Activated CD8-positive, alpha-beta T cell treated with anti-CD3 and anti-CD28 coated beads for 36 hours (primary cell): ENCODE measurements around the gene HOXB7. TPM values are rescaled to one million over a fixed set of nuclear protein-coding genes. Genes with fewer than 3 reads are reported as not detected.

Source experiments
- ATAC-seq: fragments of 200-7000 bp; cut with Tn5 transposase; one replicate; pipeline ENCODE4 v1.10.0; 2021; ENCODE audit warnings: mild to moderate bottlenecking, moderate library complexity
- CTCF ChIA-PET: fragments of 350-600 bp; sonication (Branson Sonifier 250); formaldehyde crosslinking; loops from one replicate; lab custom pipeline; 2021; ENCODE audit warnings: antibody characterized with exemption; lab: Charles Lee
- POLR2A ChIA-PET: fragments of 350-600 bp; sonication (Branson Sonifier 250); formaldehyde crosslinking; loops from one replicate; lab custom pipeline; 2021; ENCODE audit warnings: antibody characterized with exemption; lab: Charles Lee
- DNase-seq: peaks from one replicate; pipeline ENCODE4 v3.0.0-alpha.2; 2020
- H3K27ac Mint-ChIP-seq: one replicate; pipeline ENCODE4 v1.8.0; 2021; ENCODE audit warnings: mild to moderate bottlenecking, mixed read lengths
- H3K27me3 Mint-ChIP-seq: one replicate; pipeline ENCODE4 v1.8.0; 2021; ENCODE audit warnings: mixed read lengths
- H3K36me3 Mint-ChIP-seq: one replicate; pipeline ENCODE4 v1.8.0; 2021; ENCODE audit warnings: low read depth, mixed read lengths
- H3K4me1 Mint-ChIP-seq: one replicate; pipeline ENCODE4 v1.8.0; 2021; ENCODE audit warnings: low read depth, mixed read lengths
- H3K4me3 Mint-ChIP-seq: one replicate; pipeline ENCODE4 v1.8.0; 2021; ENCODE audit warnings: mild to moderate bottlenecking, moderate library complexity, mixed read lengths
- H3K9me3 Mint-ChIP-seq: one replicate; pipeline ENCODE4 v1.8.0; 2021; ENCODE audit warnings: mixed read lengths
- intact Hi-C: fragments of 100-400 bp; cut with micrococcal nuclease; formaldehyde crosslinking; loops from one replicate; pipeline ENCODE4 v1.10.0; 2022
- total RNA-seq, 2 experiments: library from RNA; stranded (reverse); gene quantifications; one replicate each; pipeline ENCODE4 v1.2.3, GENCODE V29; 2021
- TF ChIP-seq, protein P1 (sequence below): fragments of 200-600 bp; IDR thresholded peaks from one replicate; pipeline ENCODE4 v1.8.0; 2022; ENCODE audit warnings: antibody characterized with exemption, mild to moderate bottlenecking

The HOXB7 gene
- total RNA-seq, 2 experiments from 2014 or later: 0.50 to 1.0 TPM

DNA sequence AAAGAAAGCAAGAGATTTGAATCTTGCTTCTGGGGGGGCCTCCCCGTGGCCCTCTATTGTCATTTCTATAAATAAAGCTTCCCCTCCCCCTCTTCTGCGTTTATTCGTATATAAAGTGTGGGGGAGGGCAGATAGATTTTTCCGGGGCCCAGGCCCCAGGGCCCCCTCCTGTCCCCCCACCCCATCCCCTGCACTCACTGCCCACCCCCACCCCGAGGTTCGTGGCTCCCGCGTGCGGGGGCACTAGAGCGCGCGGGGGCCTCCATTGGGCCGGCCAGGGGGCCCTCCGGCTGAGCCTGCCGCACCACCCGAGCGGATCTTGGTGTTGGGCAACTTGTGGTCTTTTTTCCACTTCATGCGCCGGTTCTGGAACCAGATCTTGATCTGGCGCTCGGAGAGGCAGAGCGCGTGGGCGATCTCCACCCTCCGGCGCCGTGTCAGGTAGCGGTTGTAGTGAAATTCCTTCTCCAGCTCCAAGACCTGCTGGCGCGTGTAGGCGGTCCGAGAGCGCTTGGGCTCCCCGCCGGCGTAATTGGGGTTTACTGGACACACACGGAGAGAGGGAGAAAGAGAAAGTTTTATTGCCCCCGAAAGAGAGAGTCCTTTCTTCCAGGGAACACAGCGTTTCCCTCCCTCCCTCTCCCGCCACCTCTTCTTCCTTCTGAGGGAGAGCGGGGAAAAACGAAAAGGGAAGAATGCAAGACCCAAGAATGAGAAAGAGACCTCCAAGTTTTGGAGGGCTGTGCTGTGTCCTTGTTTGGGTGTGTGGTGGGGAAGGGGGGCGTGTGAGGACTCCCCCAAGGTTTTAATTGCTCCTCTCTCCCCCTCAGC, 34.1 kb downstream of the HOXB7 start:
- H3K27ac Mint-ChIP-seq: no peak overlapping the region
- ChIA-PET POLR2A (interaction anchor here (0.7 to 1.9 kb wide), 4 partner anchors 11 to 54 kb away, joined by 3 to 5 read pairs (median 3); no protein-coding TSS in a partner anchor), CTCF (interaction anchor here (1.0 kb wide), 1 partner anchor 225 kb away, joined by 3 read pairs; no protein-coding TSS in a partner anchor)

DNA sequence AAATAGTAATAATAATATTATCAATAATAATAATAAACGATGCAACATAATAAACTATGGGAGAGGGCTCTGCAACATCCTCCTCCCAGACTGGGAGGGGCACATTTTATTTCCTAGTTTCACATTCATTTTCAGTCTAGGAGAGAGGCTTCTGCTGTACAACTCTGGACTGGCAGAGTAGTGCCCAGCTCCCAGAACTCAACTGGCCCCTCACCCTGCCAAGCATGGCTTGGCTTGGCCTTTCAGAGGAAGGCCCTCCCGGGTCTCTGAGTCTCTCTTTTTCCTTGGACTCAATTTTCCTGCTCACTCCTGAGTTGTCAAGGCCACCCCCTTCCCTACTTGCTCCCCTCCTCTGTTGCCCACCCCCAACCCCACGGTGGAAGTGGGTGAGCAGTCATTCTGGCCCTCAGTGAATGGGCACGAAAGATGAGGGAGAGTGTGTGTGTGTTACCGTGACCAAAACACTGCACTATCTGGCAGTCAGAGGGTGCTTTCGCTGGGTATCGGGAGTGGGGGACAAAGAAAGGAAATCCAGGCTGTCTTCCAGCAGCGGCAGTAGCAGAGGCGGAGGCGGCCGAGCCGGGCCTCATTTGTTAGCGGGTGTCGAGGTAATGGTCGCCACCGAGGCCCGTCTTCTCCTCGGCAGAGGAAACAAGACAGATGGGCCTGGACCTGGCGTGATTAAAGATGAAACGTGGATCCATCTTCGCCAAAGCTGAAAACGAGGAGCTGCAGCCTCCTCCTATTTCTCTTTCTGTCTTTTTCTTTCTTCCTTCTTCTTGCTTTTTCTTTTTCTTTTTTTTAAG, 34.9 kb downstream of the HOXB7 start:
- no peak overlapping the region for H3K27ac Mint-ChIP-seq
- ATAC-seq (no peak), DNase-seq (no peak)
- intact Hi-C loops: no loop called here
- ChIA-PET POLR2A (interaction anchor here (0.7 to 1.9 kb wide), 3 partner anchors 10 to 53 kb away, joined by 3 to 5 read pairs (median 3); no protein-coding TSS in a partner anchor), CTCF (no interaction called here)
- H3K9me3 Mint-ChIP-seq: no peaks in the 10 kb centered on the region
- no peaks in the 10 kb centered on the region for H3K36me3 Mint-ChIP-seq
- H3K4me1 Mint-ChIP-seq: peaks cover 27% of the 10 kb centered on the region
- TF ChIP-seq, protein P1, sequence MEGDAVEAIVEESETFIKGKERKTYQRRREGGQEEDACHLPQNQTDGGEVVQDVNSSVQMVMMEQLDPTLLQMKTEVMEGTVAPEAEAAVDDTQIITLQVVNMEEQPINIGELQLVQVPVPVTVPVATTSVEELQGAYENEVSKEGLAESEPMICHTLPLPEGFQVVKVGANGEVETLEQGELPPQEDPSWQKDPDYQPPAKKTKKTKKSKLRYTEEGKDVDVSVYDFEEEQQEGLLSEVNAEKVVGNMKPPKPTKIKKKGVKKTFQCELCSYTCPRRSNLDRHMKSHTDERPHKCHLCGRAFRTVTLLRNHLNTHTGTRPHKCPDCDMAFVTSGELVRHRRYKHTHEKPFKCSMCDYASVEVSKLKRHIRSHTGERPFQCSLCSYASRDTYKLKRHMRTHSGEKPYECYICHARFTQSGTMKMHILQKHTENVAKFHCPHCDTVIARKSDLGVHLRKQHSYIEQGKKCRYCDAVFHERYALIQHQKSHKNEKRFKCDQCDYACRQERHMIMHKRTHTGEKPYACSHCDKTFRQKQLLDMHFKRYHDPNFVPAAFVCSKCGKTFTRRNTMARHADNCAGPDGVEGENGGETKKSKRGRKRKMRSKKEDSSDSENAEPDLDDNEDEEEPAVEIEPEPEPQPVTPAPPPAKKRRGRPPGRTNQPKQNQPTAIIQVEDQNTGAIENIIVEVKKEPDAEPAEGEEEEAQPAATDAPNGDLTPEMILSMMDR: no peak
- H3K27me3 Mint-ChIP-seq: peaks cover 21% of the 10 kb centered on the region
- no peak overlapping the region for H3K4me3 Mint-ChIP-seq

More for the DNA sequence above, 34.1 kb downstream of the HOXB7 start:
- TF ChIP-seq, protein P1: no peak
- ATAC-seq (no peak), DNase-seq (no peak)
- no peaks in the 10 kb centered on the region for H3K36me3 Mint-ChIP-seq
- peaks cover 29% of the 10 kb centered on the region for H3K27me3 Mint-ChIP-seq
- intact Hi-C loops: no loop called here
- peak overlapping the region; percentile 76 for H3K4me3 Mint-ChIP-seq
- H3K4me1 Mint-ChIP-seq: peaks cover 34% of the 10 kb centered on the region
- no peaks in the 10 kb centered on the region for H3K9me3 Mint-ChIP-seq

DNA sequence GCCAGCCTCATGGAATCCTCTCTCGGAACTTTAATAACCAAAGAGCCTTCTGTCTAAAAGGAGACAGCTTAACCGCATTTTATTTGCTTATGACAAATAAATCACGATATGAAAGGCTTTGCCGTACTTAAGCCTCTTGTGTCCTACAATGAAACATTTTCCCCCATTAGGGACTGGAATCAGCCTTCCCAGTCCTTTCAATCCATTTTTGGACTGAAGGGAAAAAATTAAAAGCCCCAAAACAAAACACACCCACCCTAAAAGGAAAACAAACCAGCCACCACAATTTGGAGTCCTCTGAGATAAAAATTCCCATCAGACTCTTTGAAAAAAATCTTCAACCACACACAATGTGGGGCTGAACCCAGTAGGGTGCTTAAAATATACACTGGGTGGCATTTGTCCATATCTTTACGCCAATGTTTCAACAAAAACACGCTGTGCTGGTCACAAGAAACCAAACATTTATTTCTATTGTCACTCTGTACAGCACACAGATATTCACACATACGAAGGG, 35.7 kb downstream of the HOXB7 start:
- intact Hi-C loops: no loop called here
- ChIA-PET POLR2A (no interaction called here), CTCF (interaction anchor here (0.8 to 1.1 kb wide), 3 partner anchors 8 to 223 kb away, joined by 3 to 6 read pairs (median 3); partner anchors contain the start of gene HOXB5)
- Mint-ChIP-seq H3K27ac (no peak overlapping the region), H3K4me3 (no peak overlapping the region), H3K36me3 (no peaks in the 10 kb centered on the region), H3K27me3 (peaks cover 14% of the 10 kb centered on the region), H3K9me3 (no peaks in the 10 kb centered on the region), H3K4me1 (peaks cover 25% of the 10 kb centered on the region)
- ATAC-seq (no peak), DNase-seq (no peak)
- TF ChIP-seq, protein P1: no peak

DNA sequence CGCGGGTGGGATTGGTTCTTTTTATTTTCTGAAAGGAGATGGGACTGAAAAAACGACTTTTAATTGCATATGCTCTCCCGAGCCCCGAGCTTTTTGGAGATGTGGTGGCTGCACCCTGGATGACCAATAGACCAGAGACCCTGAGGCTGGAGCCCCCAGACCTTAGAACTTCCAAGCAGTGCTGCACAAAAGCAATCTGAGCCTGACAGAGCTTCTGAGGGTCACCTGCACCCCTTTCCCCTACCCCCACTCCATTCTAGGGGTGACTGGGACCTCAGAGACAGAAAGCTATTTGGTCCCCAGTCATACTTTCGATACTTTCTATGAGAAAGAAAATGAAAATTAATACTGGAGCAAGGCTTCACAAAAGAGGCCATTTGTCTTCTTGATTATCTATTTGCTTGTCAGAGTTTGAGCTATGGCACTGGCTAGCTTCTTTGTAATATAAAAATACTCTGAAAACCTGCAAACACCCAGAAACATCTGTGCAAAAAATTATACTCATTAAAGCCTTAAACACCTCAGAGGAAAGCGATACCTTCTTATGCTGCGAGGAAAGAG, 36.2 kb downstream of the HOXB7 start:
- intact Hi-C loops: no loop called here
- no peak overlapping the region for H3K27ac Mint-ChIP-seq
- peaks cover 10% of the 10 kb centered on the region for H3K27me3 Mint-ChIP-seq
- ChIA-PET CTCF (interaction anchor here (0.6 to 1.1 kb wide), 6 partner anchors 8 to 228 kb away, joined by 3 to 6 read pairs (median 3); partner anchors contain the start of gene HOXB5), POLR2A (no interaction called here)
- H3K9me3 Mint-ChIP-seq: no peaks in the 10 kb centered on the region
- H3K4me3 Mint-ChIP-seq: no peak overlapping the region
- H3K4me1 Mint-ChIP-seq: peaks cover 22% of the 10 kb centered on the region
- TF ChIP-seq, protein P1: no peak
- H3K36me3 Mint-ChIP-seq: no peaks in the 10 kb centered on the region
- ATAC-seq (no peak), DNase-seq (no peak)
